ENCODE results near the gene AUTS2. TPM values are rescaled to one million over a fixed set of nuclear protein-coding genes. Genes with fewer than 3 reads are reported as not detected.
A peak's percentile ranks its signal among the peaks of the same experiment; 100 is the strongest.
"Not testable (repeated sequence)": the region's sequence is repeated elsewhere in the genome, so short reads cannot be mapped to it uniquely, and the experiment has no call there.

AUTS2 gene
- total RNA-seq, 4 donors from 2014 or later, result 29.8 to 114 (median 59.4) TPM

- no peaks in the 10 kb centered on the region for H3K9me3 ChIP-seq
- WGBS, 2 donors (ENCODE audit: low coverage in 1 of 2), result 71 to 93% methylated on average over 2 of the region's 2 CpGs
- no peak for TF ChIP-seq EP300 (IDR thresholded peaks at IDR 0.05; ENCODE audit: low read depth)
- no peak for TF ChIP-seq CTCF (IDR thresholded peaks at IDR 0.05)
- TF ChIP-seq POLR2AphosphoS5 (IDR thresholded peaks at IDR 0.05), result no peak
- TF ChIP-seq POLR2A (IDR thresholded peaks at IDR 0.05), result no peak
- no peaks in the 10 kb centered on the region for H3K27me3 ChIP-seq
- H3K4me3 ChIP-seq, result no peak overlapping the region
- intact Hi-C loops (cut with DNase I; ENCODE audit: low total_unique reads) (no loop called here), in situ Hi-C loops (cut with MboI; ENCODE audit: low pct_ligation_motif_present in 1 of 4, low pct_unique_long_range_greater_than_20kb in 1 of 4, low sequenced_read_pairs in 3 of 4) (no loop called here)
- H3K36me3 ChIP-seq, result no peaks in the 10 kb centered on the region
- no peak for DNase-seq
- H3K27ac ChIP-seq, result no peak overlapping the region
- H3K4me1 ChIP-seq, result peaks cover 0 to 25% (median 8%) of the 10 kb centered on the region in 4 donors
Measured at GRCh38 chr7:70725448-70725847, 1127.2 kb downstream of the AUTS2 start.

GRCh38 chr7:70726294-70726693 is 1128.0 kb downstream of the AUTS2 start:
- WGBS, 2 donors (ENCODE audit: low coverage in 1 of 2), result 65 to 71% methylated on average over 1 of the region's 1 CpG
- Histone ChIP-seq H3K4me1 (peaks cover 0 to 25% (median 8%) of the 10 kb centered on the region in 4 donors), H3K4me3 (no peak overlapping the region), H3K27ac (no peak overlapping the region), H3K27me3 (no peaks in the 10 kb centered on the region), H3K9me3 (no peaks in the 10 kb centered on the region), H3K36me3 (no peaks in the 10 kb centered on the region)
- no peak for DNase-seq
- intact Hi-C loops (cut with DNase I; ENCODE audit: low total_unique reads), result no loop called here
- TF ChIP-seq EP300 (IDR thresholded peaks at IDR 0.05; ENCODE audit: low read depth), result no peak
- TF ChIP-seq POLR2A (IDR thresholded peaks at IDR 0.05), result no peak
- TF ChIP-seq POLR2AphosphoS5 (IDR thresholded peaks at IDR 0.05), result no peak
- in situ Hi-C loops (cut with MboI; ENCODE audit: low pct_ligation_motif_present in 1 of 4, low pct_unique_long_range_greater_than_20kb in 1 of 4, low sequenced_read_pairs in 3 of 4), result no loop called here

GRCh38 chr7:70726951-70727378 is 1128.7 kb downstream of the AUTS2 start:
- no peak for DNase-seq
- H3K4me3 ChIP-seq, result no peak overlapping the region
- no peaks in the 10 kb centered on the region for H3K27me3 ChIP-seq
- WGBS, 2 donors (ENCODE audit: low coverage in 1 of 2), result 61 to 75% methylated on average over 4 to 9 of the region's 9 CpGs
- in situ Hi-C loops (cut with MboI; ENCODE audit: low pct_ligation_motif_present in 1 of 4, low pct_unique_long_range_greater_than_20kb in 1 of 4, low sequenced_read_pairs in 3 of 4) (no loop called here), intact Hi-C loops (cut with DNase I; ENCODE audit: low total_unique reads) (no loop called here)
- peaks cover 0 to 25% (median 8%) of the 10 kb centered on the region in 4 donors for H3K4me1 ChIP-seq
- no peaks in the 10 kb centered on the region for H3K9me3 ChIP-seq
- no peak for TF ChIP-seq EP300 (IDR thresholded peaks at IDR 0.05; ENCODE audit: low read depth)
- no peak for TF ChIP-seq POLR2AphosphoS5 (IDR thresholded peaks at IDR 0.05)
- TF ChIP-seq POLR2A (IDR thresholded peaks at IDR 0.05), result no peak
- no peaks in the 10 kb centered on the region for H3K36me3 ChIP-seq
- no peak overlapping the region for H3K27ac ChIP-seq

GRCh38 chr7:70727861-70728260 is 1129.6 kb downstream of the AUTS2 start:
- Histone ChIP-seq H3K36me3 (no peaks in the 10 kb centered on the region), H3K27me3 (no peaks in the 10 kb centered on the region), H3K27ac (no peak overlapping the region), H3K9me3 (no peaks in the 10 kb centered on the region), H3K4me3 (no peak overlapping the region), H3K4me1 (peaks cover 0 to 25% (median 8%) of the 10 kb centered on the region in 4 donors)
- intact Hi-C loops (cut with DNase I; ENCODE audit: low total_unique reads) (no loop called here), in situ Hi-C loops (cut with MboI; ENCODE audit: low pct_ligation_motif_present in 1 of 4, low pct_unique_long_range_greater_than_20kb in 1 of 4, low sequenced_read_pairs in 3 of 4) (no loop called here)
- TF ChIP-seq POLR2A (IDR thresholded peaks at IDR 0.05) (no peak), EP300 (IDR thresholded peaks at IDR 0.05; ENCODE audit: low read depth) (no peak), POLR2AphosphoS5 (IDR thresholded peaks at IDR 0.05) (no peak), CTCF (IDR thresholded peaks at IDR 0.05) (no peak)
- DNase-seq, result no peak
- WGBS, 2 donors (ENCODE audit: low coverage in 1 of 2), result 77 to 83% methylated on average over 2 of the region's 2 CpGs

GRCh38 chr7:70728872-70729552 is 1130.7 kb downstream of the AUTS2 start:
- WGBS, 2 donors (ENCODE audit: low coverage in 1 of 2), result 50 to 52% methylated on average over 4 to 13 of the region's 13 CpGs
- H3K27ac ChIP-seq, result peak overlapping the region; percentile 72 to 85 (median 81)
- no peaks in the 10 kb centered on the region for H3K9me3 ChIP-seq
- no peaks in the 10 kb centered on the region for H3K27me3 ChIP-seq
- H3K36me3 ChIP-seq, result no peaks in the 10 kb centered on the region
- H3K4me1 ChIP-seq, result peaks cover 0 to 25% (median 8%) of the 10 kb centered on the region in 4 donors
- H3K4me3 ChIP-seq, result peak overlapping the region in 2 of 4 donors; percentile 9 to 25
- TF ChIP-seq CTCF (IDR thresholded peaks at IDR 0.05), result no peak
- no peak for TF ChIP-seq EP300 (IDR thresholded peaks at IDR 0.05; ENCODE audit: low read depth)
- no peak for TF ChIP-seq POLR2A (IDR thresholded peaks at IDR 0.05)
- TF ChIP-seq POLR2AphosphoS5 (IDR thresholded peaks at IDR 0.05), result no peak
- DNase-seq, result peak; percentile 51
- intact Hi-C loops (cut with DNase I; ENCODE audit: low total_unique reads), result no loop called here
- in situ Hi-C loops (cut with MboI; ENCODE audit: low pct_ligation_motif_present in 1 of 4, low pct_unique_long_range_greater_than_20kb in 1 of 4, low sequenced_read_pairs in 3 of 4), result no loop called here

- H3K36me3 ChIP-seq; H3K27me3 ChIP-seq; H3K9me3 ChIP-seq; intact Hi-C loops (cut with DNase I; ENCODE audit: low total_unique reads); in situ Hi-C loops (cut with MboI; ENCODE audit: low pct_ligation_motif_present in 1 of 4, low pct_unique_long_range_greater_than_20kb in 1 of 4, low sequenced_read_pairs in 3 of 4): not testable (repeated sequence)
- 34 to 71% methylated on average over 4 to 10 of the region's 13 CpGs for WGBS, 2 donors (ENCODE audit: low coverage in 1 of 2)
- DNase-seq, result peak; percentile 73
- Histone ChIP-seq H3K4me1 (peaks cover 0 to 25% (median 8%) of the 10 kb centered on the region in 4 donors), H3K27ac (peak overlapping the region; percentile 72 to 85 (median 81)), H3K4me3 (peak overlapping the region in 2 of 4 donors; percentile 9 to 25)
Measured at GRCh38 chr7:70729553-70730157, 1131.4 kb downstream of the AUTS2 start.
